ENCODE data around the gene TSPAN32. TPM values are rescaled to one million over a fixed set of nuclear protein-coding genes. Genes with fewer than 3 reads are reported as not detected.

The TSPAN32 gene
- total RNA-seq, 1 donor from 2014 or later, result not detected

DNA sequence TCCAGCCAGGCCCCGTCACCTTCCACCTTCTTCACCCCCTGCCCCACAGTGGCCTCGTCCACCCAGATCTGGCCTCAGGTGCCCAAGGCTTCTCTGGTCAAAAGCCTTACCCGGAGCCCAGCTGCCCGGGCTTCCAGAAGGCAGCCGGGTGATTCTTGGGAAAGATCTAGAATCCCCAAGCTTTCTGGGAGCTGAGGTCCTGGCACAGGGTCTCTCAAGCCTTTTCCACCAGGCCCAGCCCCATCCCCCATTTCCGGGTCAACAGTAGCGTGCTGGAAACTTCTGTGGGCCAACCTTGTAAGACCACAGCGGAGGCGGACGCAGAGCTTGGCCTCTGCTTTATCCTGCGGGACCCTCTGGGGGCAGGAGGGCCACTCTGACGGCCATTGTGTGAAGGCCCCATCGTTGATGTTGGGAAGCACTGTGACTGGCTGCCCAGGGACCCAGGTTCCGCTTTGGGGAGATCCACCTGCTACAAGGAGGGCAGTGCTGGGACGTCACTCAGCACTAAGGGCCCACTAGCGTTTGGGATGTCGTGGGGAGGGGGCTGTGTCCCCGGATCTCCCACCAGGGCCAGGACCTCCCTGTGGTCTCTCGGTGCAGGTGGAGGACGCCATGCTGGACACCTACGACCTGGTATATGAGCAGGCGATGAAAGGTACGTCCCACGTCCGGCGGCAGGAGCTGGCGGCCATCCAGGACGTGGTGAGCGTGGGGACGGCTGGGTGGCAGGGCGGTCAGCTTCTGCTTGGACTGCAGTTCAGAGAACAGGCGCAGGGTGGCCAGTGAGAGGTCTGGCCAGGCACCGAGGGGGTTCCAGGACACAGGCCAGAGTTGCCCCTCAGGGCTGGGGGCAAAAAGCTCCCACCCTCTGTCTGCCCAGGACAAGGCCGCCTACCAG lies 11.5 kb downstream of the TSPAN32 start:
- DNase-seq (ENCODE audit: low spot score), result no peak
- Mint-ChIP-seq H3K36me3 (ENCODE audit: low read depth) (no peaks in the 10 kb centered on the region), H3K27me3 (ENCODE audit: low read depth) (no peaks in the 10 kb centered on the region), H3K4me3 (ENCODE audit: unreplicated experiment) (no peak overlapping the region), H3K4me1 (ENCODE audit: low read depth) (peaks cover 9% of the 10 kb centered on the region), H3K27ac (ENCODE audit: unreplicated experiment) (no peak overlapping the region), H3K9me3 (ENCODE audit: low read depth) (peaks cover 4% of the 10 kb centered on the region)
- TF ChIP-seq, protein P1, sequence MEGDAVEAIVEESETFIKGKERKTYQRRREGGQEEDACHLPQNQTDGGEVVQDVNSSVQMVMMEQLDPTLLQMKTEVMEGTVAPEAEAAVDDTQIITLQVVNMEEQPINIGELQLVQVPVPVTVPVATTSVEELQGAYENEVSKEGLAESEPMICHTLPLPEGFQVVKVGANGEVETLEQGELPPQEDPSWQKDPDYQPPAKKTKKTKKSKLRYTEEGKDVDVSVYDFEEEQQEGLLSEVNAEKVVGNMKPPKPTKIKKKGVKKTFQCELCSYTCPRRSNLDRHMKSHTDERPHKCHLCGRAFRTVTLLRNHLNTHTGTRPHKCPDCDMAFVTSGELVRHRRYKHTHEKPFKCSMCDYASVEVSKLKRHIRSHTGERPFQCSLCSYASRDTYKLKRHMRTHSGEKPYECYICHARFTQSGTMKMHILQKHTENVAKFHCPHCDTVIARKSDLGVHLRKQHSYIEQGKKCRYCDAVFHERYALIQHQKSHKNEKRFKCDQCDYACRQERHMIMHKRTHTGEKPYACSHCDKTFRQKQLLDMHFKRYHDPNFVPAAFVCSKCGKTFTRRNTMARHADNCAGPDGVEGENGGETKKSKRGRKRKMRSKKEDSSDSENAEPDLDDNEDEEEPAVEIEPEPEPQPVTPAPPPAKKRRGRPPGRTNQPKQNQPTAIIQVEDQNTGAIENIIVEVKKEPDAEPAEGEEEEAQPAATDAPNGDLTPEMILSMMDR (IDR thresholded peaks at IDR 0.05), result no peak

DNA sequence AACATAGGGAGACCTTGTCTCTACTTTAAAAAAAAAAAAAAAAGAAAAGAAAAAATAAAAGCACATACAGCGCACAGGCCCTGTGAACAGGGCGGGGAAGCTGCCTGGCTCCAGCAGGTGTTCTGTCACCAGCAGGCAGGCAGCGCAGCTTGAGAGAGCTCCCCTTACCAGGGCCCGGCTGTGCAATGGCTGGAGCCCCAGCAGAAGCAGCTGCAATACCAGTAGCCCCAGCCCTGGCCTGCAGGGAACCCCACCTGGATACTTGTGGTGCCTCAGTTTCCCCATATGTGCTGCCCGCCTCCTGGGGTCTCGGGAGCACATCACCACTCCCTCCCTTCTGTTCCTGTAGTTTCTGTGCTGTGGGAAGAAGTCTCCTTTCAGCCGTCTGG lies 12.3 kb downstream of the TSPAN32 start:
- Mint-ChIP-seq H3K4me1 (ENCODE audit: low read depth) (peaks cover 9% of the 10 kb centered on the region), H3K27me3 (ENCODE audit: low read depth) (no peaks in the 10 kb centered on the region), H3K9me3 (ENCODE audit: low read depth) (peaks cover 5% of the 10 kb centered on the region), H3K4me3 (ENCODE audit: unreplicated experiment) (no peak overlapping the region), H3K27ac (ENCODE audit: unreplicated experiment) (no peak overlapping the region), H3K36me3 (ENCODE audit: low read depth) (no peaks in the 10 kb centered on the region)
- no peak for DNase-seq (ENCODE audit: low spot score)
- TF ChIP-seq, protein P1 (IDR thresholded peaks at IDR 0.05), result no peak

DNA sequence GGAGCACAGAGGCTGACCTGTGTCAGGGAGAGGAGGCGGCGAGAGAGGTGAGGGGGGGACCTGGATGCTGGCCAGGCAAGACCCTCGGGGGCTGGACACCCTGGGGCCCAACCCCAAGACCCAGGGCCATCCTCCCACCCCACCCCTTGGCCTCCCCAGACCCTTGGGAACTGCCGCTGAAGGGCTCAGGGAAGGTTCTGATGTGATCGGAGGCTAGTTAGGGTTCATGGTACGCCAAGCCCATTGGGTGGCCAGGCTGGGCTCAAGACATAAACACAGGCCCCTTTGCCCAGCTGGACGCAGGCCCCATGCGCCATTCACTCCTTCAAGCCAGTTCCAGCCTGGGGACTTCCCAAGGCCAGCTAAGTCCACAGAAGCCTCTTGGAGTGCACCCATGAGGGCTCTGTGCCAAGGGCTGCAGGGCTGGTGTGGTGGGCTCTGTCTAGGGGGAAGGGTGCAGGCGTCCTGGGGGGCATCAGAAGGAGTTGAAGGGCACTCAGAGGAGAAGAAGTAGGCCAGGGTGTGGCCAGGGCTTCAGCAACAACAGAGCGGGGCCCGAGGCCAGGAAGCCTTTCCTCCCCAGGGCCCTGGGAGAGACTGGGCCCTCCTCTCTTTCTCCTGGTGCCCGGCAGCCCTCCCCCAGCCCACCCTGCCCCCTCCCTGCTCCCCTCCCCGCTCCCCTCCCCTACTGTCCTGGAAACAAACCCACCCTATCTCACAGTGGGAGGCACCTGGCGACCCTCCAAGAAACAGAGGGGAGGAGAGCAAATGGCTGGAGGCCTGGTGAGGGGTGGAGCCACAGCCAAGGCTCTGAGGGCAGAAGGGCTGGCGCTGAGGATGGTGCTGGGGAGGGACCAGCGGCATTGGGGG lies 12.9 kb downstream of the TSPAN32 start:
- TF ChIP-seq, protein P1 (IDR thresholded peaks at IDR 0.05), result no peak
- peaks cover 5% of the 10 kb centered on the region for H3K9me3 Mint-ChIP-seq (ENCODE audit: low read depth)
- H3K36me3 Mint-ChIP-seq (ENCODE audit: low read depth), result no peaks in the 10 kb centered on the region
- no peak for DNase-seq (ENCODE audit: low spot score)
- H3K4me3 Mint-ChIP-seq (ENCODE audit: unreplicated experiment), result no peak overlapping the region
- no peaks in the 10 kb centered on the region for H3K27me3 Mint-ChIP-seq (ENCODE audit: low read depth)
- H3K4me1 Mint-ChIP-seq (ENCODE audit: low read depth), result peaks cover 9% of the 10 kb centered on the region
- peak overlapping the region; percentile 64 for H3K27ac Mint-ChIP-seq (ENCODE audit: unreplicated experiment)

DNA sequence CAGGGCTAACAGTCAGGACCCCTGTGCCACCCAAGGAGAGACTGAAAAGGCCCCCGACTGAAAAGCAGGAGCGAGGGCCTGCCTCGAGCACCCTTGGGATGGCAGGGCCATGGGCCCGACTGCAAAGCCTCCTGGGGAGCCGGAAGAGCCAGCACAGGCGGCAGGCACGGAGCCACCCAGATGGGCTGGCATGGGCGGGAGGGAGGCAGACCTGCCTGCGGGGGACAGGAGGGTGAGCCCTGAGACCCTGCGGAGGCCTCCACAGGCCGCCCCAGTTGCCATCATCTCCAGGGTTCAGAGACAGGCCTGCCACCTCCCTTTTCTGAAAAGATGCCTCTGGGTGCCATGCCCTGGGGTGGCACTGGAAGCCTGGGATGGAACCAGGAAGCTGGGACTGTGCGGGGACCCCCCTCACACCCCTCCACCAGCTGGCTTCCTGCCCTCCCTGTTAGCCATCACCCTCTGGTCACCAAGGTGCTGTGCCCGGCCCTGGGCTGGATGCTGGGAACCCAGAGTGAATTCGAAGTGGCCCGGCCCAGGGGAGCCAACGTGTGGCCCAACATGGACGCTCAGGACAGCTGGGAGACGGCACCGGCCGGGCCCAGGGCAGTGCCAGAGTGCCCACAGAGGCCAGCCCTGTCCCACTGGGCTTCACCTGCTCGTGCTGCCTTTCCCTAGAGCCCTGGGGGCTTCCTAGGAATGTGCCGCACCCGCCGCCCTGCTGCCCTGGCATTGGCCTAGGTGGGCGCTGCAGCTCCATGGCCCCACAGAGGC lies 13.8 kb downstream of the TSPAN32 start:
- no peak for DNase-seq (ENCODE audit: low spot score)
- H3K4me3 Mint-ChIP-seq (ENCODE audit: unreplicated experiment), result no peak overlapping the region
- H3K9me3 Mint-ChIP-seq (ENCODE audit: low read depth), result peaks cover 5% of the 10 kb centered on the region
- peaks cover 9% of the 10 kb centered on the region for H3K4me1 Mint-ChIP-seq (ENCODE audit: low read depth)
- TF ChIP-seq, protein P1 (IDR thresholded peaks at IDR 0.05), result no peak
- no peaks in the 10 kb centered on the region for H3K27me3 Mint-ChIP-seq (ENCODE audit: low read depth)
- H3K36me3 Mint-ChIP-seq (ENCODE audit: low read depth), result no peaks in the 10 kb centered on the region
- H3K27ac Mint-ChIP-seq (ENCODE audit: unreplicated experiment), result peak overlapping the region; percentile 54
